HepG2 (cell line): ENCODE results near the gene TPP2. TPM values are rescaled to one million over a fixed set of nuclear protein-coding genes. Genes with fewer than 3 reads are reported as not detected.
A peak's percentile ranks its signal among the peaks of the same experiment; 100 is the strongest.

ENCODE experiments used
- NFE2 ChIP-seq: sonication (generic); formaldehyde crosslinking; IDR thresholded peaks from 2 replicates; pipeline ENCODE4 v1.4.0; 2020; ENCODE audit warnings: missing genetic modification reagents
- NFKBIZ ChIP-seq: IDR thresholded peaks from 2 replicates; pipeline ENCODE4 v1.6.1; 2018; ENCODE audit warnings: missing genetic modification reagents, missing compliant biosample characterization
- SAFB2 ChIP-seq: sonication (generic); formaldehyde crosslinking; IDR thresholded peaks from 2 replicates; pipeline ENCODE4 v1.5.1; 2020; ENCODE audit warnings: missing genetic modification reagents, low read depth, mild to moderate bottlenecking, borderline replicate concordance
- SMAD9 ChIP-seq: sonication (generic); formaldehyde crosslinking; IDR thresholded peaks from 2 replicates; pipeline ENCODE4 v1.5.1; 2020; ENCODE audit warnings: mild to moderate bottlenecking, missing genetic modification reagents
- U2AF1 ChIP-seq: fragments of 200-400 bp; formaldehyde crosslinking; optimal IDR thresholded peaks from 2 replicates; pipeline ENCODE3; 2017; ENCODE audit warnings: mild to moderate bottlenecking, low read depth, low read length
- ZNF460 ChIP-seq: sonication (generic); formaldehyde crosslinking; IDR thresholded peaks from 2 replicates; pipeline ENCODE4 v1.5.1; 2020; ENCODE audit warnings: missing genetic modification reagents, mild to moderate bottlenecking, borderline replicate concordance
- ZNF501 ChIP-seq: sonication (generic); formaldehyde crosslinking; IDR thresholded peaks from 2 replicates; pipeline ENCODE4 v1.5.1; 2020; ENCODE audit warnings: mild to moderate bottlenecking, moderate library complexity, missing genetic modification reagents
- ZNF552 ChIP-seq: sonication (generic); formaldehyde crosslinking; IDR thresholded peaks from 2 replicates; pipeline ENCODE4 v1.9.0; 2022; ENCODE audit warnings: missing genetic modification reagents, mild to moderate bottlenecking, borderline replicate concordance
- ZNF564 ChIP-seq: sonication (generic); formaldehyde crosslinking; IDR thresholded peaks from 2 replicates; pipeline ENCODE4 v1.8.1; 2023; ENCODE audit warnings: mild to moderate bottlenecking, missing genetic modification reagents
- ZNF776 ChIP-seq: sonication (generic); formaldehyde crosslinking; IDR thresholded peaks from 2 replicates; pipeline ENCODE4 v1.4.0; 2020; ENCODE audit warnings: mild to moderate bottlenecking, missing genetic modification reagents
- polyA plus RNA-seq, 8 experiments: library from polyadenylated mRNA; depleted of rRNA in 3 of 8; stranded (reverse) in 7 of 8; unstranded in 1 of 8; fragments of >200 nt; fragmentation: Illumina TruSeq in 4 of 8; extraction: Trizol in 4 of 8; gene quantifications; 2 replicates each; pipeline versions ENCODE4 v1.2.1 to v1.2.3, GENCODE V29; 2011 to 2016; ENCODE audit warnings: low read depth in 4 of 8, missing spikeins in 1 of 8, mixed read lengths in 1 of 8; ENCODE audit not compliant: insufficient read depth in 1 of 8
- total RNA-seq, 5 experiments: library from RNA; depleted of rRNA; stranded (reverse); fragments of >200 nt; fragmentation: Illumina TruSeq; extraction: Trizol; gene quantifications; 2 replicates each; pipeline ENCODE4 v1.2.3, GENCODE V29; 2016; ENCODE audit warnings: low read depth in 1 of 5
- TF ChIP-seq, protein P1 (sequence below), 2 experiments: IDR thresholded peaks; 2 replicates each; pipeline ENCODE4 v1.6.1; 2011 to 2012; ENCODE audit warnings: low read length in 2 of 2, borderline replicate concordance in 1 of 2, low read depth in 1 of 2, mild to moderate bottlenecking in 1 of 2, moderate library complexity in 1 of 2
- TF ChIP-seq, protein P2 (sequence below): sonication (generic); formaldehyde crosslinking; IDR thresholded peaks from 2 replicates; pipeline ENCODE4 v1.5.1; 2020; ENCODE audit warnings: mild to moderate bottlenecking, missing genetic modification reagents, moderate library complexity
- TF ChIP-seq, protein P3 (sequence below): sonication (generic); formaldehyde crosslinking; IDR thresholded peaks from 2 replicates; pipeline ENCODE4 v1.8.0; 2022; ENCODE audit warnings: mild to moderate bottlenecking, missing genetic modification reagents; ENCODE audit not compliant: insufficient replicate concordance
- TF ChIP-seq, protein P4 (sequence below): sonication (generic); formaldehyde crosslinking; IDR thresholded peaks from 2 replicates; pipeline ENCODE4 v1.4.0; 2020; ENCODE audit warnings: missing genetic modification reagents, borderline replicate concordance

TPP2 gene
- total and polyA plus RNA-seq, 2 of the 13 experiments (the other 11 are each of a cell fraction or from before 2014, with no cell fraction given), result 16.4 to 52.1 TPM

DNA sequence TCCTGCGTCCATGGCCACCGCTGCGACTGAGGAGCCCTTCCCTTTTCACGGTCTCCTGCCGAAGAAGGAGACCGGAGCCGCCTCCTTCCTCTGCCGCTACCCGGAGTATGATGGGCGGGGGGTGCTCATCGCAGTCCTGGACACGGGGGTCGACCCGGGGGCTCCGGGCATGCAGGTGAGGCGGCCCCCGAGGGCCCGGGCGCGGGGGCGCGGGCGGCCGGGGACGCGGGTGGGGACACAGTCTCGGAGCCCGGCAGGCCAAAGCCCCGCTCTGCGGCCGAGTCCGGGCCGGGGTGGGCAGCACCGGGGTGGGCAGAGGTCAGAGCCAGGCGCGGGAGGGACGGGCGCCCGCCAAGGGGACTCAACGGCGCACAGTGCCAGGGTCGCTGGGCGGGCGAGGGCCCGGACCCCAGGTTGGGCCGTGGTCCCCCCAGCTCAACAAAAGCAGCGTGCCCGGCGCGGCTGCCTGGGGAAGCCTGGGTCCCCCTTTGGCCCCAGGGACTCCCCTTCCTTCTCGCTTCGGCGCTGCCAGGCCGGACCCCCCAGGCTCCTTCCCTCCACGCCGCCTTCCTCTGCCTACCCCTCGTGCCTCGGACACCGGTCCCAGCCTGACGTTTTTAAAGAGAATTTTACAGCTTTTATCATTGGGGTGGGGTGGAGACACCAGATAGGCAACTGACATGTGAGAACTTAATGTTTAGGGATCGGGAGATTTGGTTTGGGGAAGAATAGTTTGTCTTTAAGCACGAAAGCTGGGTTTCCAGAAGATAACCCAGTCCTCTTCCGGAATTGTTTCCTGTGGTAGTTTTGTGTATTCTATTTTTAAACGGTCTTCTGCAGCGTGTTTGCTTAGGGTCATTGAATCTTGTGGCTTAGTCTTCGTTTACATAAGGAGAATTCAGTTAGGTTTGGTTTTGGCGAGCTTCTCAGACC, 509 bp downstream of the TPP2 start (continued):
- TF ChIP-seq ZNF460 (CRISPR knock-in tag), result no peak
- 0 out of 2 replicates have a peak, but pooled peaks have one; percentile 51 for TF ChIP-seq SMAD9 (CRISPR knock-in tag)
- TF ChIP-seq, protein P1, sequence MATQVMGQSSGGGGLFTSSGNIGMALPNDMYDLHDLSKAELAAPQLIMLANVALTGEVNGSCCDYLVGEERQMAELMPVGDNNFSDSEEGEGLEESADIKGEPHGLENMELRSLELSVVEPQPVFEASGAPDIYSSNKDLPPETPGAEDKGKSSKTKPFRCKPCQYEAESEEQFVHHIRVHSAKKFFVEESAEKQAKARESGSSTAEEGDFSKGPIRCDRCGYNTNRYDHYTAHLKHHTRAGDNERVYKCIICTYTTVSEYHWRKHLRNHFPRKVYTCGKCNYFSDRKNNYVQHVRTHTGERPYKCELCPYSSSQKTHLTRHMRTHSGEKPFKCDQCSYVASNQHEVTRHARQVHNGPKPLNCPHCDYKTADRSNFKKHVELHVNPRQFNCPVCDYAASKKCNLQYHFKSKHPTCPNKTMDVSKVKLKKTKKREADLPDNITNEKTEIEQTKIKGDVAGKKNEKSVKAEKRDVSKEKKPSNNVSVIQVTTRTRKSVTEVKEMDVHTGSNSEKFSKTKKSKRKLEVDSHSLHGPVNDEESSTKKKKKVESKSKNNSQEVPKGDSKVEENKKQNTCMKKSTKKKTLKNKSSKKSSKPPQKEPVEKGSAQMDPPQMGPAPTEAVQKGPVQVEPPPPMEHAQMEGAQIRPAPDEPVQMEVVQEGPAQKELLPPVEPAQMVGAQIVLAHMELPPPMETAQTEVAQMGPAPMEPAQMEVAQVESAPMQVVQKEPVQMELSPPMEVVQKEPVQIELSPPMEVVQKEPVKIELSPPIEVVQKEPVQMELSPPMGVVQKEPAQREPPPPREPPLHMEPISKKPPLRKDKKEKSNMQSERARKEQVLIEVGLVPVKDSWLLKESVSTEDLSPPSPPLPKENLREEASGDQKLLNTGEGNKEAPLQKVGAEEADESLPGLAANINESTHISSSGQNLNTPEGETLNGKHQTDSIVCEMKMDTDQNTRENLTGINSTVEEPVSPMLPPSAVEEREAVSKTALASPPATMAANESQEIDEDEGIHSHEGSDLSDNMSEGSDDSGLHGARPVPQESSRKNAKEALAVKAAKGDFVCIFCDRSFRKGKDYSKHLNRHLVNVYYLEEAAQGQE (IDR thresholded peaks at IDR 0.05; ENCODE audit: borderline replicate concordance in 1 of 2, low read depth in 1 of 2, low read length in 2 of 2), result peak in 1 of 2 experiments; percentile 55; a peak in 1 of 4 replicates
- TF ChIP-seq, protein P2, sequence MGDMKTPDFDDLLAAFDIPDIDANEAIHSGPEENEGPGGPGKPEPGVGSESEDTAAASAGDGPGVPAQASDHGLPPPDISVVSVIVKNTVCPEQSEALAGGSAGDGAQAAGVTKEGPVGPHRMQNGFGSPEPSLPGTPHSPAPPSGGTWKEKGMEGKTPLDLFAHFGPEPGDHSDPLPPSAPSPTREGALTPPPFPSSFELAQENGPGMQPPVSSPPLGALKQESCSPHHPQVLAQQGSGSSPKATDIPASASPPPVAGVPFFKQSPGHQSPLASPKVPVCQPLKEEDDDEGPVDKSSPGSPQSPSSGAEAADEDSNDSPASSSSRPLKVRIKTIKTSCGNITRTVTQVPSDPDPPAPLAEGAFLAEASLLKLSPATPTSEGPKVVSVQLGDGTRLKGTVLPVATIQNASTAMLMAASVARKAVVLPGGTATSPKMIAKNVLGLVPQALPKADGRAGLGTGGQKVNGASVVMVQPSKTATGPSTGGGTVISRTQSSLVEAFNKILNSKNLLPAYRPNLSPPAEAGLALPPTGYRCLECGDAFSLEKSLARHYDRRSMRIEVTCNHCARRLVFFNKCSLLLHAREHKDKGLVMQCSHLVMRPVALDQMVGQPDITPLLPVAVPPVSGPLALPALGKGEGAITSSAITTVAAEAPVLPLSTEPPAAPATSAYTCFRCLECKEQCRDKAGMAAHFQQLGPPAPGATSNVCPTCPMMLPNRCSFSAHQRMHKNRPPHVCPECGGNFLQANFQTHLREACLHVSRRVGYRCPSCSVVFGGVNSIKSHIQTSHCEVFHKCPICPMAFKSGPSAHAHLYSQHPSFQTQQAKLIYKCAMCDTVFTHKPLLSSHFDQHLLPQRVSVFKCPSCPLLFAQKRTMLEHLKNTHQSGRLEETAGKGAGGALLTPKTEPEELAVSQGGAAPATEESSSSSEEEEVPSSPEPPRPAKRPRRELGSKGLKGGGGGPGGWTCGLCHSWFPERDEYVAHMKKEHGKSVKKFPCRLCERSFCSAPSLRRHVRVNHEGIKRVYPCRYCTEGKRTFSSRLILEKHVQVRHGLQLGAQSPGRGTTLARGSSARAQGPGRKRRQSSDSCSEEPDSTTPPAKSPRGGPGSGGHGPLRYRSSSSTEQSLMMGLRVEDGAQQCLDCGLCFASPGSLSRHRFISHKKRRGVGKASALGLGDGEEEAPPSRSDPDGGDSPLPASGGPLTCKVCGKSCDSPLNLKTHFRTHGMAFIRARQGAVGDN, result peak; percentile 1; the same call in 1 of the 2 replicates
- peak; percentile 76; the same call in 1 of the 2 replicates for TF ChIP-seq ZNF776
- TF ChIP-seq, protein P3, sequence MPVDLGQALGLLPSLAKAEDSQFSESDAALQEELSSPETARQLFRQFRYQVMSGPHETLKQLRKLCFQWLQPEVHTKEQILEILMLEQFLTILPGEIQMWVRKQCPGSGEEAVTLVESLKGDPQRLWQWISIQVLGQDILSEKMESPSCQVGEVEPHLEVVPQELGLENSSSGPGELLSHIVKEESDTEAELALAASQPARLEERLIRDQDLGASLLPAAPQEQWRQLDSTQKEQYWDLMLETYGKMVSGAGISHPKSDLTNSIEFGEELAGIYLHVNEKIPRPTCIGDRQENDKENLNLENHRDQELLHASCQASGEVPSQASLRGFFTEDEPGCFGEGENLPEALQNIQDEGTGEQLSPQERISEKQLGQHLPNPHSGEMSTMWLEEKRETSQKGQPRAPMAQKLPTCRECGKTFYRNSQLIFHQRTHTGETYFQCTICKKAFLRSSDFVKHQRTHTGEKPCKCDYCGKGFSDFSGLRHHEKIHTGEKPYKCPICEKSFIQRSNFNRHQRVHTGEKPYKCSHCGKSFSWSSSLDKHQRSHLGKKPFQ (CRISPR knock-in tag), result peak; percentile 30
- TF ChIP-seq ZNF501 (CRISPR knock-in tag), result 0 out of 2 replicates have a peak, but pooled peaks have one; percentile 3
- TF ChIP-seq, protein P4, sequence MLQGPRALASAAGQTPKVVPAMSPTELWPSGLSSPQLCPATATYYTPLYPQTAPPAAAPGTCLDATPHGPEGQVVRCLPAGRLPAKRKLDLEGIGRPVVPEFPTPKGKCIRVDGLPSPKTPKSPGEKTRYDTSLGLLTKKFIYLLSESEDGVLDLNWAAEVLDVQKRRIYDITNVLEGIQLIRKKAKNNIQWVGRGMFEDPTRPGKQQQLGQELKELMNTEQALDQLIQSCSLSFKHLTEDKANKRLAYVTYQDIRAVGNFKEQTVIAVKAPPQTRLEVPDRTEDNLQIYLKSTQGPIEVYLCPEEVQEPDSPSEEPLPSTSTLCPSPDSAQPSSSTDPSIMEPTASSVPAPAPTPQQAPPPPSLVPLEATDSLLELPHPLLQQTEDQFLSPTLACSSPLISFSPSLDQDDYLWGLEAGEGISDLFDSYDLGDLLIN (CRISPR knock-in tag), result no peak
- no peak for TF ChIP-seq NFKBIZ
- TF ChIP-seq U2AF1, result no peak
- 0 out of 2 replicates have a peak, but pooled peaks have one; percentile 69 for TF ChIP-seq ZNF564
- peak; percentile 34; the same call in 1 of the 2 replicates for TF ChIP-seq ZNF552
- TF ChIP-seq NFE2, result no peak
- TF ChIP-seq SAFB2 (CRISPR knock-in tag), result peak; percentile 23; the same call in 1 of the 2 replicates
